ENCODE results near the gene IL17C. TPM values are rescaled to one million over a fixed set of nuclear protein-coding genes. Genes with fewer than 3 reads are reported as not detected.

IL17C gene
- total and polyA plus RNA-seq, 9 of the 15 experiments (the other 6 are each of a cell fraction or from before 2014, with no cell fraction given): not detected

- TF ChIP-seq ELF4 (CRISPR knock-in tag; IDR thresholded peaks at IDR 0.05): no peak
- TF ChIP-seq CBFB (CRISPR knock-in tag; IDR thresholded peaks at IDR 0.05): no peak
- no peak for TF ChIP-seq ZNF766 (CRISPR knock-in tag; conservative IDR thresholded peaks at IDR 0.05)
- TF ChIP-seq CCNT2 (IDR thresholded peaks at IDR 0.05; ENCODE audit: borderline replicate concordance, extremely low read depth, insufficient read length, low read depth, low read length): no peak
- no peak for TF ChIP-seq STAT6 (CRISPR knock-in tag; IDR thresholded peaks at IDR 0.05)
- TF ChIP-seq CBX1 (IDR thresholded peaks at IDR 0.05; ENCODE audit: low read depth): no peak
- no peak for TF ChIP-seq PTBP1 (IDR thresholded peaks at IDR 0.05; ENCODE audit: low read depth, low read length)
- TF ChIP-seq HSF4 (CRISPR knock-in tag; IDR thresholded peaks at IDR 0.05; ENCODE audit: borderline replicate concordance): no peak
- TF ChIP-seq NEUROD1 (IDR thresholded peaks at IDR 0.05; ENCODE audit: borderline replicate concordance, low read depth, low read length, partially characterized antibody): no peak
- TF ChIP-seq THRA (IDR thresholded peaks at IDR 0.05): no peak
- TF ChIP-seq FOXP4 (CRISPR knock-in tag; IDR thresholded peaks at IDR 0.05; ENCODE audit: borderline replicate concordance): no peak
- no peak for TF ChIP-seq FIP1L1 (IDR thresholded peaks at IDR 0.05; ENCODE audit: low read depth, low read length, poor library complexity, severe bottlenecking)
- no peak for TF ChIP-seq TCF3 (CRISPR knock-in tag; IDR thresholded peaks at IDR 0.05)
- no peak for TF ChIP-seq FOXA3 (CRISPR knock-in tag; conservative IDR thresholded peaks at IDR 0.05 in 1 of 2, IDR thresholded peaks at IDR 0.05 in 1 of 2)
- no peak for TF ChIP-seq CCAR2 (IDR thresholded peaks at IDR 0.05; ENCODE audit: low read depth, low read length)
Measured at GRCh38 chr16:88669980-88670379, 31.6 kb downstream of the IL17C start (continued).

All from K562 (cell line).